Measurements from ENCODE around the gene SNAPIN. TPM values are rescaled to one million over a fixed set of nuclear protein-coding genes. Genes with fewer than 3 reads are reported as not detected.

The SNAPIN gene
- polyA plus RNA-seq, 1 of the 3 experiments (the other 2 are of a cell fraction), result 57.6 TPM

- TF ChIP-seq REST (IDR thresholded peaks at IDR 0.05; ENCODE audit: low read depth, low read length) (no peak), FOXM1 (IDR thresholded peaks at IDR 0.05; ENCODE audit: low read depth) (no peak)
Measured at GRCh38 chr1:153630384-153630783, 28.1 kb upstream of the SNAPIN start (continued).

DNA sequence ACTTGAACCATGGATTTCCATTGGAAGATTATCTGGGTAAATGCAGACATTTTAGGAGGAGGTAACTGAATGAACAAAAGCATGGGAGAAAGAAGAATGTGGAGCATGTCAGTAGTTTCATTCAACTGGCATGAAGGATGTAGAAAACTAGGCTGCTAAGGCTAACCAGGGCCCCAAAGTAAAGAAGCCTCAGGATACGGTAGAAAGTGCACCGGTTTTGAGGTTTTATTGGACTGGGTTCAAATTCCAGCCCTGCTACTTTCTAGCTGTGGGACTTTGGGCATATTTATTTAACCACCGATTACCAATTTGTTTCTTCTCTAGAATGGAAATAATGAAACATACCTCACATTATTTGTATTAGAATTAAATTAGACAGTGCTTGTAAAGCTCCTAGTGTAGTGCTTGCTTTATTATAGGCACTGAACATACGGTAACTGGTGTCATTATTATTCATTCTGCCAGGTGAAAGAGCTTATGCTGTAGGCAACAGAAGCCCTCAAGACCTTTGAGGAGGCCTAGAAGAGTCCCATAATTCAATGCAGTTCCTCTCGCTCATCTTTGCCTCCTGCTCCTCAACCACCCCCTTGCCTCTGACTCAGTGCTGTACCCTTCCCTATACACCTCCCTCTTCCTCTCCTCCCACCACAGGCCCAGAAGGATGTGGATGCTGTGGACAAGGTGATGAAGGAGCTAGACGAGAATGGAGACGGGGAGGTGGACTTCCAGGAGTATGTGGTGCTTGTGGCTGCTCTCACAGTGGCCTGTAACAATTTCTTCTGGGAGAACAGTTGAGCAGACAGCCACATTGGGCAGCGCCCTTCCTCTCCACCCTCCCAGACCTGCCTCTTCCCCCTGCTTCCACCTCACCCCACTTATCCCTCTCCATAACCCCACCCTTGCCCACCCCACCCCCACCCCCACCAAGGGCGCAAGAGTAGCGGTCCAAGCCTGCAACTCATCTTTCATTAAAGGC lies 27.2 kb upstream of the SNAPIN start:
- 81% methylated on average over 10 of the region's 10 CpGs for WGBS (ENCODE audit: low lambda C conversion rate)
- H3K4me2 ChIP-seq, result no peak overlapping the region
- peaks cover 12% of the 10 kb centered on the region for H3F3A ChIP-seq (replicated peaks; ENCODE audit: insufficient read depth)
- peaks cover 27% of the 10 kb centered on the region for H3K79me2 ChIP-seq (ENCODE audit: insufficient read depth)
- peaks cover 3% of the 10 kb centered on the region; the same call in 1 of the 2 replicates for H4K20me1 ChIP-seq (ENCODE audit: insufficient read depth)
- no peak for DNase-seq
- H2AFZ ChIP-seq (ENCODE audit: low read depth), result no peak overlapping the region
- TF ChIP-seq RCOR1 (IDR thresholded peaks at IDR 0.05; ENCODE audit: low read length) (no peak), CHD2 (IDR thresholded peaks at IDR 0.05; ENCODE audit: low read length, partially characterized antibody) (no peak), RAD21 (IDR thresholded peaks at IDR 0.05; ENCODE audit: low read length) (no peak), SIN3A (IDR thresholded peaks at IDR 0.05; ENCODE audit: borderline replicate concordance, low read depth, low read length) (no peak)
- no peak overlapping the region for H3K4me3 ChIP-seq (ENCODE audit: low read depth in 2 of 2, low read length in 1 of 2)
- ChIA-PET CTCF (interaction anchor here (0.6 to 8.3 kb wide), 2 partner anchors 15 to 120 kb away, joined by 3 to 62 read pairs; partner anchors contain the start of genes S100A14 and S100A16), POLR2A (no interaction called here)
- peaks cover 2 to 10% of the 10 kb centered on the region in 2 experiments for H3K36me3 ChIP-seq (replicated peaks in 1 of 2; ENCODE audit: control insufficient read depth in 1 of 2, insufficient read depth in 2 of 2, low read length in 1 of 2)
- peaks cover 10 to 11% of the 10 kb centered on the region in 2 experiments; a peak in 2 of 4 replicates for H3K4me1 ChIP-seq (ENCODE audit: control insufficient read depth in 1 of 2, insufficient read depth in 2 of 2, low read depth in 1 of 2, low read length in 1 of 2)
- H3K9ac ChIP-seq, result no peak overlapping the region
- no peaks in the 10 kb centered on the region for H3K9me2 ChIP-seq
- no peak overlapping the region for H3K27ac ChIP-seq (ENCODE audit: low read depth in 2 of 2, low read length in 1 of 2)
- no peaks in the 10 kb centered on the region for H3K9me3 ChIP-seq
- no peaks in the 10 kb centered on the region for H3K27me3 ChIP-seq (ENCODE audit: insufficient read depth)

- no peaks in the 10 kb centered on the region for H3K27me3 ChIP-seq (ENCODE audit: insufficient read depth)
- H3K9ac ChIP-seq, result no peak overlapping the region
- no peaks in the 10 kb centered on the region; a peak in 1 of 4 replicates for H3K4me1 ChIP-seq (ENCODE audit: control insufficient read depth in 1 of 2, insufficient read depth in 2 of 2, low read depth in 1 of 2, low read length in 1 of 2)
- CTCF ChIA-PET, result interaction anchor here (1.0 to 2.7 kb wide), 7 partner anchors 10 to 352 kb away, joined by 3 to 10 read pairs (median 6); partner anchors contain the start of gene S100A14
- no peak overlapping the region for H2AFZ ChIP-seq (ENCODE audit: low read depth)
- 88% methylated on average over 18 of the region's 18 CpGs for WGBS (ENCODE audit: low lambda C conversion rate)
- H3K36me3 ChIP-seq (replicated peaks in 1 of 2; ENCODE audit: control insufficient read depth in 1 of 2, insufficient read depth in 2 of 2, low read length in 1 of 2), result peaks cover 21 to 29% of the 10 kb centered on the region in 2 experiments
- POLR2A ChIA-PET, result interaction anchor here (0.8 to 2.6 kb wide), 9 partner anchors 14 to 357 kb away, joined by 3 to 32 read pairs (median 4); partner anchors contain the start of genes RPS27 and SNAPIN
- peaks cover 47% of the 10 kb centered on the region for H3K79me2 ChIP-seq (ENCODE audit: insufficient read depth)
- H4K20me1 ChIP-seq (ENCODE audit: insufficient read depth), result peaks cover 3% of the 10 kb centered on the region; the same call in 1 of the 2 replicates
- H3K9me2 ChIP-seq, result no peaks in the 10 kb centered on the region
- no peak overlapping the region for H3K4me2 ChIP-seq
- peaks cover 20% of the 10 kb centered on the region for H3F3A ChIP-seq (replicated peaks; ENCODE audit: insufficient read depth)
- no peak overlapping the region; a peak in 1 of 4 replicates for H3K27ac ChIP-seq (ENCODE audit: low read depth in 2 of 2, low read length in 1 of 2)
- H3K4me3 ChIP-seq (ENCODE audit: low read depth in 2 of 2, low read length in 1 of 2), result peak overlapping the region in 1 of 2 experiments; percentile 4; a peak in 1 of 4 replicates
- no peaks in the 10 kb centered on the region for H3K9me3 ChIP-seq
- DNase-seq, result no peak
- no peak for TF ChIP-seq YY1 (IDR thresholded peaks at IDR 0.05; ENCODE audit: low read depth)
- no peak for TF ChIP-seq SMC3 (IDR thresholded peaks at IDR 0.05; ENCODE audit: low read depth, low read length)
- TF ChIP-seq REST (IDR thresholded peaks at IDR 0.05; ENCODE audit: low read depth, low read length), result no peak
- no peak for TF ChIP-seq NRF1 (IDR thresholded peaks at IDR 0.05; ENCODE audit: low read depth, low read length)
- TF ChIP-seq, protein P1, sequence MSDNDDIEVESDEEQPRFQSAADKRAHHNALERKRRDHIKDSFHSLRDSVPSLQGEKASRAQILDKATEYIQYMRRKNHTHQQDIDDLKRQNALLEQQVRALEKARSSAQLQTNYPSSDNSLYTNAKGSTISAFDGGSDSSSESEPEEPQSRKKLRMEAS (IDR thresholded peaks at IDR 0.05; ENCODE audit: low read depth), result no peak
- TF ChIP-seq NFIC (IDR thresholded peaks at IDR 0.05; ENCODE audit: borderline replicate concordance), result no peak
Measured at GRCh38 chr1:153633161-153633753, 25.2 kb upstream of the SNAPIN start.
